Fibroblast of lung (primary cell): ENCODE measurements around the gene SYCE3. TPM values are rescaled to one million over a fixed set of nuclear protein-coding genes. Genes with fewer than 3 reads are reported as not detected.

Experiments used
- DNase-seq, 2 donors: peaks; one replicate each; pipeline versions ENCODE4 v3.0.0 to v3.0.0-alpha.2; 2010; ENCODE audit warnings: low read depth in 2 of 2
- H2AFZ ChIP-seq: 2 replicates; pipeline ENCODE4 v1.5.1; 2012; ENCODE audit warnings: low read length, control low read depth, inconsistent platforms
- H3K27ac ChIP-seq: 2 replicates; pipeline ENCODE4 v1.5.1; 2011; ENCODE audit warnings: low read length, control low read depth; ENCODE audit not compliant: insufficient read depth
- H3K27me3 ChIP-seq: 2 replicates; pipeline ENCODE4 v1.5.1; 2011; ENCODE audit warnings: mild to moderate bottlenecking, low read length; ENCODE audit not compliant: control insufficient read depth, insufficient read depth
- H3K36me3 ChIP-seq: 2 replicates; pipeline ENCODE4 v1.5.1; 2011; ENCODE audit warnings: low read length; ENCODE audit not compliant: control insufficient read depth, insufficient read depth
- H3K4me1 ChIP-seq: 2 replicates; pipeline ENCODE4 v1.5.1; 2011; ENCODE audit warnings: low read length; ENCODE audit not compliant: control insufficient read depth, insufficient read depth; ENCODE audit errors: extremely low read depth
- H3K4me2 ChIP-seq: 2 replicates; pipeline ENCODE4 v1.5.1; 2011; ENCODE audit warnings: low read length, control low read depth; ENCODE audit not compliant: insufficient read depth; ENCODE audit errors: extremely low read depth
- H3K4me3 ChIP-seq, 4 experiments: fragments of 200-600 bp in 1 of 4; sonication (generic) in 1 of 4; replicated peaks in 1 of 4; 2 replicates each; pipeline ENCODE4 v1.5.1; 2011 to 2016; ENCODE audit warnings: low read length in 4 of 4, low read depth in 3 of 4, mild to moderate bottlenecking in 3 of 4, control low read depth in 2 of 4, inconsistent platforms in 1 of 4, mixed read lengths in 1 of 4; ENCODE audit not compliant: insufficient read depth in 1 of 4; ENCODE audit errors: control extremely low read depth in 1 of 4
- H3K79me2 ChIP-seq: 2 replicates; pipeline ENCODE4 v1.5.1; 2012; ENCODE audit warnings: mild to moderate bottlenecking, low read length, inconsistent platforms; ENCODE audit not compliant: control insufficient read depth, insufficient read depth
- H3K9ac ChIP-seq: 2 replicates; pipeline ENCODE4 v1.5.1; 2011; ENCODE audit warnings: mild to moderate bottlenecking, low read length, control low read depth; ENCODE audit not compliant: insufficient read depth
- H3K9me3 ChIP-seq: 2 replicates; pipeline ENCODE4 v1.5.1; 2012; ENCODE audit warnings: low read depth, low read length; ENCODE audit not compliant: control insufficient read depth, insufficient read depth
- H4K20me1 ChIP-seq: 2 replicates; pipeline ENCODE4 v1.5.1; 2011; ENCODE audit warnings: low read length; ENCODE audit not compliant: control insufficient read depth, insufficient read depth; ENCODE audit errors: extremely low read depth
- EZH2 ChIP-seq: IDR thresholded peaks from 2 replicates; pipeline ENCODE4 v1.5.1; 2012; ENCODE audit warnings: low read length, control low read depth, mild to moderate bottlenecking; ENCODE audit errors: missing control alignments
- polyA plus RNA-seq, 2 donors: library from polyadenylated mRNA; depleted of rRNA in 1 of 2; stranded (reverse) in 1 of 2; unstranded in 1 of 2; fragments of >200 nt; gene quantifications; 2 replicates each; pipeline ENCODE4 v1.2.1, GENCODE V29; 2011 to 2012; ENCODE audit warnings: missing spikeins in 1 of 2
- total RNA-seq: library from RNA; depleted of rRNA; stranded (reverse); fragments of >200 nt; gene quantifications from 2 replicates; pipeline ENCODE4 v1.2.1, GENCODE V29; 2014
- TF ChIP-seq, protein P1 (sequence below), 2 donors: IDR thresholded peaks in 1 of 2; conservative IDR thresholded peaks in 1 of 2; 1 replicate in 1 of 2; 2 replicates in 1 of 2; pipeline ENCODE4 v1.5.1; 2011 to 2012; ENCODE audit warnings: low read length in 2 of 2, control low read depth in 1 of 2, inconsistent platforms in 1 of 2, low read depth in 1 of 2, mild to moderate bottlenecking in 1 of 2

Gene SYCE3
- total and polyA plus RNA-seq, 2 donors (not counting 1 experiment from before 2014, with no cell fraction given) = 0.33 TPM; not detected in 1

DNA sequence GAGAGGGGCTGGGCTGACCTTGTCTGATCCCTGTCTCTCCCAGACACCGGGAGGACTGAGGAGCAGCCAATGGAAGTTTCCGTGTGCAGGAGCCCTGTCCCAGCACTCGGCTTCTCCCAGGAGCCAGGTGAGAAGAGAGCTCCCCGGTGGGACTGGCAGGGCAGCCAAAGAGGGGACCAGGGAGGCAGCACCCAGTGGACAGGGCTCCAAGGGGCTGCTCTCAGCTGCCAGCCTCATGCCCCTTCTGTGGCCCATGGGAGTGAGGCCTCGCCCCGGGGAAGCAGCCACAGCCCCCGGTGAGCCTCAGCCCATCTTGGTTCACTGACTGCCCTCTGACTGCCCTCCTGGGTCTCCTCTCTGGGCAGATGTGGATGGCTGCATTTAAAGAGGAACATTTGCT lies 44.1 kb downstream of the SYCE3 start:
- Histone ChIP-seq H3K36me3 (peaks cover 18% of the 10 kb centered on the region), H3K27ac (no peak overlapping the region), H3K9me3 (no peaks in the 10 kb centered on the region), H4K20me1 (no peaks in the 10 kb centered on the region), H3K4me1 (no peaks in the 10 kb centered on the region), H3K9ac (no peak overlapping the region), H3K4me3 (no peak overlapping the region), H3K4me2 (no peak overlapping the region), H2AFZ (no peak overlapping the region), H3K27me3 (no peaks in the 10 kb centered on the region), H3K79me2 (peaks cover 22% of the 10 kb centered on the region)
- TF ChIP-seq, protein P1, sequence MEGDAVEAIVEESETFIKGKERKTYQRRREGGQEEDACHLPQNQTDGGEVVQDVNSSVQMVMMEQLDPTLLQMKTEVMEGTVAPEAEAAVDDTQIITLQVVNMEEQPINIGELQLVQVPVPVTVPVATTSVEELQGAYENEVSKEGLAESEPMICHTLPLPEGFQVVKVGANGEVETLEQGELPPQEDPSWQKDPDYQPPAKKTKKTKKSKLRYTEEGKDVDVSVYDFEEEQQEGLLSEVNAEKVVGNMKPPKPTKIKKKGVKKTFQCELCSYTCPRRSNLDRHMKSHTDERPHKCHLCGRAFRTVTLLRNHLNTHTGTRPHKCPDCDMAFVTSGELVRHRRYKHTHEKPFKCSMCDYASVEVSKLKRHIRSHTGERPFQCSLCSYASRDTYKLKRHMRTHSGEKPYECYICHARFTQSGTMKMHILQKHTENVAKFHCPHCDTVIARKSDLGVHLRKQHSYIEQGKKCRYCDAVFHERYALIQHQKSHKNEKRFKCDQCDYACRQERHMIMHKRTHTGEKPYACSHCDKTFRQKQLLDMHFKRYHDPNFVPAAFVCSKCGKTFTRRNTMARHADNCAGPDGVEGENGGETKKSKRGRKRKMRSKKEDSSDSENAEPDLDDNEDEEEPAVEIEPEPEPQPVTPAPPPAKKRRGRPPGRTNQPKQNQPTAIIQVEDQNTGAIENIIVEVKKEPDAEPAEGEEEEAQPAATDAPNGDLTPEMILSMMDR (conservative IDR thresholded peaks at IDR 0.05 in 1 of 2, IDR thresholded peaks at IDR 0.05 in 1 of 2; ENCODE audit: low read depth in 1 of 2, low read length in 2 of 2) = no peak
- no peak for TF ChIP-seq EZH2
- no peak for DNase-seq

DNA sequence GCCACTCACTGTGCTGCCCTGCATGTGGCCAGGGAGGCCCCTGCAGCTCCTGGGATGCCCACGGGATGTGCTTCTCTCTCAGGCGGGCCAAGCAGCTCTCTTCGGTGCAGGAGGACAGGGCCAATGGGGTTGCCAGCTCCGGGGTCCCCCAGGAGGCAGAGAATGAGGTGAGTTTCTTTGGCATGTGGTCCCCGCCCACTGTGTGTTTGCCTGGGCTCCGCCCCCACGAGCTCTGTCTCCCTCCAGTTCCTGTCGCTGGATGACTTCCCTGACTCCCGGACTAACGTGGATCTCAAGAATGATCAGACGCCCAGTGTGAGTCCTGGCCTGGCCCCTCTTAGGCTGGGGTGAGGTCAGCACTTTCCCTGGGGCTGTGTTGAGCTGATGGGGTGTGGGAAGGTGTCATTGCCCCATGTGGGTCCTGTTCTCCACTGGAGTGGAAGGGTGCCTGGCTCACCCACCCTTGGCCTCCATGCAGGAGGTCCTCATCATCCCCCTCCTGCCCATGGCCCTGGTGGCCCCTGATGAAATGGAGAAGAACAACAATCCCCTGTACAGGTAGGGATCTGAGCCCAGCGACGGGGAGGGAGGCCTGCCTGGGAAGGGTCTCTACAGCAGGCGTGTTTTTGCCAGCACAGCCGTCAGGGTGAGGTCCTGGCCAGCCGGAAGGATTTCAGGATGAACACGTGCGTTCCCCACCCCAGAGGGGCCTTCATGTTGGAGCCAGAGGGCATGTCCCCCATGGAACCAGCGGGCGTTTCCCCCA lies 45.0 kb downstream of the SYCE3 start:
- Histone ChIP-seq H3K79me2 (peaks cover 23% of the 10 kb centered on the region), H3K4me2 (no peak overlapping the region), H4K20me1 (no peaks in the 10 kb centered on the region), H3K27ac (no peak overlapping the region), H2AFZ (no peak overlapping the region), H3K27me3 (no peaks in the 10 kb centered on the region), H3K9me3 (no peaks in the 10 kb centered on the region), H3K4me3 (no peak overlapping the region), H3K9ac (no peak overlapping the region), H3K4me1 (no peaks in the 10 kb centered on the region), H3K36me3 (peaks cover 14% of the 10 kb centered on the region)
- TF ChIP-seq, protein P1 (conservative IDR thresholded peaks at IDR 0.05 in 1 of 2, IDR thresholded peaks at IDR 0.05 in 1 of 2; ENCODE audit: low read depth in 1 of 2, low read length in 2 of 2) = no peak
- TF ChIP-seq EZH2 = no peak
- no peak for DNase-seq

DNA sequence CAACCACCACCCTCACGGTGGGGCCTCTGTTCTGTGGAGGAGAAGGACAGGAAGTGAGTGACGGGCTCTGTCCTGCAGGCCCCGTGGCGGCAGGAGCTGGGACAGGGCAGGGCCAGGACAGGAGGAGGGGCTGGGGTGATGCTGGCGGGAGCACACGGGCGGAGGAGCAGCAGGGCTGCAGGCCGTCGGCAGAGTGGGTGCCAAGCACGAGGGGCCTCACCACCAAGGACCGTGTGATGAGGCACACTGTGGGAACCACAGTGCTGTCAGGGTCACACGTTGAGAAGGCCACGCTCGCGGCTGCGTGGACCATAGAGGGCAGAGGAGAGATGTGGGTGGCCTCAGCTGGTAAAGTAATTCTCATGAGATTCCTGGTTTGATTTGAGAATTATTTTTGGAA lies 45.8 kb downstream of the SYCE3 start:
- Histone ChIP-seq H3K79me2 (peaks cover 30% of the 10 kb centered on the region), H4K20me1 (no peaks in the 10 kb centered on the region), H3K36me3 (peaks cover 12% of the 10 kb centered on the region), H3K27ac (no peak overlapping the region), H2AFZ (no peak overlapping the region), H3K4me3 (no peak overlapping the region), H3K4me1 (no peaks in the 10 kb centered on the region), H3K27me3 (no peaks in the 10 kb centered on the region), H3K9me3 (no peaks in the 10 kb centered on the region), H3K4me2 (no peak overlapping the region), H3K9ac (no peak overlapping the region)
- TF ChIP-seq EZH2 = no peak
- TF ChIP-seq, protein P1 (conservative IDR thresholded peaks at IDR 0.05 in 1 of 2, IDR thresholded peaks at IDR 0.05 in 1 of 2; ENCODE audit: low read depth in 1 of 2, low read length in 2 of 2) = no peak
- no peak for DNase-seq
